BLaER1 (cell line): ENCODE results near the gene CORO6.

ENCODE experiments used
- H3K27ac ChIP-seq: shearing (Covaris generic); formaldehyde crosslinking; 2 replicates; pipeline ENCODE4 v1.8.1; 2022
- H3K27me3 ChIP-seq: shearing (Covaris generic); formaldehyde crosslinking; 2 replicates; pipeline ENCODE4 v1.8.1; 2022
- H3K36me3 ChIP-seq: shearing (Covaris generic); formaldehyde crosslinking; 2 replicates; pipeline ENCODE4 v1.8.1; 2022
- H3K4me1 ChIP-seq: shearing (Covaris generic); formaldehyde crosslinking; 2 replicates; pipeline ENCODE4 v1.8.1; 2022
- H3K4me2 ChIP-seq: shearing (Covaris generic); formaldehyde crosslinking; 2 replicates; pipeline ENCODE4 v1.8.1; 2022
- H3K4me3 ChIP-seq: shearing (Covaris generic); formaldehyde crosslinking; 2 replicates; pipeline ENCODE4 v1.8.1; 2022
- H3K9ac ChIP-seq: shearing (Covaris generic); formaldehyde crosslinking; 2 replicates; pipeline ENCODE4 v1.8.1; 2022
- H3K9me3 ChIP-seq: shearing (Covaris generic); formaldehyde crosslinking; 2 replicates; pipeline ENCODE4 v1.8.1; 2022
- H4K20me1 ChIP-seq: shearing (Covaris generic); formaldehyde crosslinking; 2 replicates; pipeline ENCODE4 v1.8.1; 2022
- Cebpa-rat ChIP-seq: shearing (Covaris generic); IDR thresholded peaks from 2 replicates; pipeline ENCODE4 v1.8.1; 2022

Gene CORO6

GRCh38 chr17:29568331-29569244 is 54.1 kb downstream of the CORO6 start, which contains the start of gene TP53I13:
TSS of gene TP53I13 (plus strand) at chr17:29568701. CDS start at chr17:29568759, 58 bp downstream.
- Histone ChIP-seq H3K9ac (peak within 1 kb of the TSS; percentile 95), H3K27ac (peak within 1 kb of the TSS; percentile 96)

GRCh38 chr17:29567554-29568330 is 55.0 kb downstream of the CORO6 start:
- Histone ChIP-seq H3K9me3 (no peaks in the 10 kb centered on the region), H3K4me2 (peak overlapping the region; percentile 97), H3K4me1 (peaks cover 64% of the 10 kb centered on the region), H3K27me3 (no peaks in the 10 kb centered on the region), H3K27ac (peak overlapping the region; percentile 96), H3K4me3 (peak overlapping the region; percentile 84), H3K36me3 (peaks cover 23% of the 10 kb centered on the region), H3K9ac (peak overlapping the region; percentile 95), H4K20me1 (peaks cover 42% of the 10 kb centered on the region)
- no peak for TF ChIP-seq Cebpa-rat

More at GRCh38 chr17:29568331-29569244, 54.1 kb downstream of the CORO6 start, which contains the start of gene TP53I13:
- Histone ChIP-seq H4K20me1 (peaks cover 50% of the 10 kb centered on the region), H3K9me3 (no peaks in the 10 kb centered on the region), H3K4me2 (peak within 1 kb of the TSS; percentile 98), H3K27me3 (no peaks in the 10 kb centered on the region), H3K4me3 (peak within 1 kb of the TSS; percentile 84), H3K36me3 (peaks cover 27% of the 10 kb centered on the region), H3K4me1 (peaks cover 64% of the 10 kb centered on the region)
- TF ChIP-seq Cebpa-rat, result no peak

GRCh38 chr17:29567304-29567553 is 55.5 kb downstream of the CORO6 start:
- TF ChIP-seq Cebpa-rat, result no peak
- H3K4me2 ChIP-seq, result peak overlapping the region; percentile 97
- peaks cover 40% of the 10 kb centered on the region for H4K20me1 ChIP-seq
- H3K4me1 ChIP-seq, result peaks cover 65% of the 10 kb centered on the region
- peak overlapping the region; percentile 96 for H3K27ac ChIP-seq
- H3K9ac ChIP-seq, result peak overlapping the region; percentile 95
- no peaks in the 10 kb centered on the region for H3K9me3 ChIP-seq
- peaks cover 28% of the 10 kb centered on the region for H3K36me3 ChIP-seq
- no peaks in the 10 kb centered on the region for H3K27me3 ChIP-seq
- peak overlapping the region; percentile 84 for H3K4me3 ChIP-seq

- H4K20me1 ChIP-seq, result peaks cover 35% of the 10 kb centered on the region
- peak within 1 kb of the TSS; percentile 95 for H3K9ac ChIP-seq
- H3K4me1 ChIP-seq, result peaks cover 65% of the 10 kb centered on the region
- H3K9me3 ChIP-seq, result no peaks in the 10 kb centered on the region
- H3K36me3 ChIP-seq, result peaks cover 29% of the 10 kb centered on the region
- peak within 1 kb of the TSS; percentile 96 for H3K27ac ChIP-seq
- H3K27me3 ChIP-seq, result no peaks in the 10 kb centered on the region
- peak within 1 kb of the TSS; percentile 97 for H3K4me2 ChIP-seq
- TF ChIP-seq Cebpa-rat, result no peak
- H3K4me3 ChIP-seq, result peak within 1 kb of the TSS; percentile 84
Measured at GRCh38 chr17:29566473-29567303, 56.0 kb downstream of the CORO6 start, which contains the start of gene ABHD15. TSS of gene ABHD15 (minus strand) at chr17:29567037. CDS start at chr17:29566966, 71 bp downstream.

- H4K20me1 ChIP-seq, result peaks cover 27% of the 10 kb centered on the region
- H3K36me3 ChIP-seq, result peaks cover 22% of the 10 kb centered on the region
- no peak for TF ChIP-seq Cebpa-rat
- H3K9ac ChIP-seq, result peak overlapping the region; percentile 95
- H3K4me1 ChIP-seq, result peaks cover 65% of the 10 kb centered on the region
- no peaks in the 10 kb centered on the region for H3K27me3 ChIP-seq
- peak overlapping the region; percentile 96 for H3K27ac ChIP-seq
- peak overlapping the region; percentile 97 for H3K4me2 ChIP-seq
- peak overlapping the region; percentile 84 for H3K4me3 ChIP-seq
- H3K9me3 ChIP-seq, result no peaks in the 10 kb centered on the region
Measured at GRCh38 chr17:29565643-29566472, 56.9 kb downstream of the CORO6 start.
